ENCODE measurements around the gene MAP6.

DNA sequence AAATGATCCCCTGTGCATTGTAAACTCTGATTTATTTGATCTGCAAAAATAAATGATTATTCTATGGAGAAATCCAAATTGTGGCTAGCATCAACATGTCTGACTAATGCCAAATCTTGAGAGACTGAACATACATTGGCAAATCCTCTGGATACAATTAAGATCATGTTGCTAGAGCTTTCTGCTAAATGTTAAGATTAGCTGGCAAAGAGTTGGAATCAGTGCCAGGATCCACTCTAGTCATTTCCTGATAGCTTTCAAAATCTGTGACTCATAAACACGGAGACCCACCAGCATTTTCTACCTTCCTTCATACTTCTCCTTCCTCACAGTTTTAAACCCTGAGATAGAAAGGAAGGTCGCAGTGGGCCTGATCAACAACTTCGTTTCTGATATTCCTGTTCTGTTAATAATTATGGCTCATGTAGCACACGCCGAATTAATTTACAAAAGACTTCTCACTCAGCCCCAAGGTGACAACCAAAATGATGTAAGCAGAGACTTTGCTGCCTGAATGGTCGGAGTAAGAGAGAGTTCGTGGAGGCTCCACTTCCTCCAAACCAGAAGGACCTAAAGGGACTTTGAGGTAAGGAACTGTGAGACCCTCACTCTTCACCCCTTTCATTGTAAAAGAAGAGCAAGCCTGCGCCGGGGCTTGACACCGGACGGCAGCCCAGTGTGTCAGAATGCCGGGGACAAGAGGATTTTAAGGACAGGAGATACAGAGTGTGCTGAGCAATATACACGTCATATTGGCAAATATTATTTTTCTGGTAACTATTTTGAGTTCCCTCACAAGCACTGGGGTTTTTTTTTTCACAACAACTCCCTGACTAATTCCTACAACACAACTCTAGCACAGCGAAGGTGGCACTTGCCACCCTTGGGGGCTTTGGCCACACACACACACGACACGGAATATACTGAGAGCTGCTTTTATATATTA, 64.8 kb downstream of the MAP6 start:
- TF ChIP-seq, protein P1, sequence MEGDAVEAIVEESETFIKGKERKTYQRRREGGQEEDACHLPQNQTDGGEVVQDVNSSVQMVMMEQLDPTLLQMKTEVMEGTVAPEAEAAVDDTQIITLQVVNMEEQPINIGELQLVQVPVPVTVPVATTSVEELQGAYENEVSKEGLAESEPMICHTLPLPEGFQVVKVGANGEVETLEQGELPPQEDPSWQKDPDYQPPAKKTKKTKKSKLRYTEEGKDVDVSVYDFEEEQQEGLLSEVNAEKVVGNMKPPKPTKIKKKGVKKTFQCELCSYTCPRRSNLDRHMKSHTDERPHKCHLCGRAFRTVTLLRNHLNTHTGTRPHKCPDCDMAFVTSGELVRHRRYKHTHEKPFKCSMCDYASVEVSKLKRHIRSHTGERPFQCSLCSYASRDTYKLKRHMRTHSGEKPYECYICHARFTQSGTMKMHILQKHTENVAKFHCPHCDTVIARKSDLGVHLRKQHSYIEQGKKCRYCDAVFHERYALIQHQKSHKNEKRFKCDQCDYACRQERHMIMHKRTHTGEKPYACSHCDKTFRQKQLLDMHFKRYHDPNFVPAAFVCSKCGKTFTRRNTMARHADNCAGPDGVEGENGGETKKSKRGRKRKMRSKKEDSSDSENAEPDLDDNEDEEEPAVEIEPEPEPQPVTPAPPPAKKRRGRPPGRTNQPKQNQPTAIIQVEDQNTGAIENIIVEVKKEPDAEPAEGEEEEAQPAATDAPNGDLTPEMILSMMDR (IDR thresholded peaks at IDR 0.05; ENCODE audit: low read length) = no peak
- TF ChIP-seq EZH2 (IDR thresholded peaks at IDR 0.05; ENCODE audit: borderline replicate concordance, low read length) = no peak

Data from OCI-LY1 (cell line).